ENCODE data around the gene HNRNPA3.

The HNRNPA3 gene

DNA sequence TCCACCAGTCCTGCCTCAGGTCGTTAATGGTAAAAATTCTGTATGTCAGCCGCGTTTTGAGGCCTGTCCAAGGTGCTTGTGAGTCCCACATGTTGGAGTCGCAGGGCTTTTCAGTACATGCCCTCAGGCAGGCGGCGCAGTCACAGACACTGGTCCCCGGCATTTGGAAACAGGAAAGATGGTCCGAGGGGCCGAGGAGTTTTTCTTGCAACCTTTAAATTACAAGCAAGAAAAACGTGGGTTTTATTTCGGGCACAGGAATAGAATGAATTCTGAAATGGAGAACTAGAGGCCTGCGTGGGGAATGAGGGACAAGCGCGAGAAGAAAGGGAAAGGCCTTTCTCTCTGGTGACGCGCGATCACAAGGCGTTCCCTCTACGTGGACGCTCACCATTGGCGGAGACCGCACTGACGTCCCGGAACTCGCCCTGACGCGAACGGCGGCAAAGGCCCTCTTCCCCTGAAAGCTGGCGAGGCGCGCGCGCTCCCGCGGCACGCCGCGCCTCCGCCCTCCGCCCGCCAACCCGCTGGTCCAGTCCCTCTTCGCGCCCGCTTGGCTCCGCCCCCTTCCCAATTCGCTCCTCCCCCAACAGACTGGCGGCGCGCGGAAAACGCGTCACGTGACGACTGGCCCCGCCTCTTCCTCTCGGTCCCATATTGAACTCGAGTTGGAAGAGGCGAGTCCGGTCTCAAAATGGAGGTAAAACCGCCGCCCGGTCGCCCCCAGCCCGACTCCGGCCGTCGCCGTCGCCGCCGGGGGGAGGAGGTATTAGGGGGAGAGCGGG lies at the start of gene HNRNPA3:
HNRNPA3 (plus strand) TSS at position 689 of the 785 bp plus-strand sequence; CDS start at position 695, 6 bp downstream.
- Mint-ChIP-seq H3K4me3 (peak within 1 kb of the TSS; percentile 94), H3K9me3 (no peaks in the 10 kb centered on the region), H3K27me3 (ENCODE audit: low read depth) (peaks cover 2% of the 10 kb centered on the region), H3K4me1 (ENCODE audit: low read depth) (peaks cover 35% of the 10 kb centered on the region), H3K27ac (peak within 1 kb of the TSS; percentile 99), H3K36me3 (ENCODE audit: low read depth) (peaks cover 43% of the 10 kb centered on the region)
- peak; percentile 100 for DNase-seq (ENCODE audit: low spot score)

DNA sequence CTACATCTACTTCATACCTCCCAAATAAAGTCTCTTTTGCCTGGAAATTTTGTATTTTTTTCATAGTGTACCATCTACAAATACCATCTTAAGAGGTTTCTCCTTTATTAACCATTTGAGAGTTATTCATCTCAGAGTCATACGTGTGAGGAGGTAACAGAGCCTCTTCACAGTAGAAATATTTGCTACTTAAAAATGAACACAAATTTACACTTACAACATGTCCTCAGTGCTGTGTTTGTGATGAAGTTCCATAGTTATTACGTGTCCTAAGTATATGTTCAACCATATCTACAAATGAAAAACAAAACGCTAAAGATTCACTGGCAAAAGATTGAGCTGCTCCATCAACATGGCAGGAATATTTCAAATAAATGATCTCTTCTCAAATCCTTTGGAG lies 48.5 kb upstream of the HNRNPA3 start:
- H3K4me1 Mint-ChIP-seq (ENCODE audit: low read depth) = peaks cover 26% of the 10 kb centered on the region
- H3K36me3 Mint-ChIP-seq (ENCODE audit: low read depth) = no peaks in the 10 kb centered on the region
- H3K9me3 Mint-ChIP-seq = no peaks in the 10 kb centered on the region
- no peak overlapping the region for H3K27ac Mint-ChIP-seq
- H3K4me3 Mint-ChIP-seq = no peak overlapping the region
- peaks cover 9% of the 10 kb centered on the region for H3K27me3 Mint-ChIP-seq (ENCODE audit: low read depth)
- no peak for DNase-seq (ENCODE audit: low spot score)

DNA sequence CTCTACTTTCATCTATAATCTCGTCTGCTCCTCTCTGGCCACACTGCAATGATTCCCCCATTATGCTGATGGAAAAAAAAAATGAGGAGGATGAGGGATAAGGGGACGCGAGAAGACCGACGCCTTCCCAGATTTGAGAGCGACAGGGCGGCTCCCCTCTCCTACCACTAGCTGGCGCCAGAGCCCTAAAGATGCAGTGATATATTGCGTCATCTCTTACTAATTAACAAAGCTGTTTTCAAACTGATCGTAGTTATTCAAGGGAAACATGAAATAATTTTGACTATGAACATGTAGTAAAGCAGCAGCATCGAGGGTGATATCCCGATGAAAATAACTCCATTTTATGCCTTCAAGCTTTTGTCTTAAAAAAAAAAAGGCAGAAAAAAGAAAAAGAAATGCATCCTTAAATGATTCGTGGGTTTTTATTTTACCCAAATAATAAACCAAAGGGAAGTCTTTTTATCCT lies 48.0 kb upstream of the HNRNPA3 start:
- no peaks in the 10 kb centered on the region for H3K9me3 Mint-ChIP-seq
- no peaks in the 10 kb centered on the region for H3K36me3 Mint-ChIP-seq (ENCODE audit: low read depth)
- no peak overlapping the region for H3K27ac Mint-ChIP-seq

DNA sequence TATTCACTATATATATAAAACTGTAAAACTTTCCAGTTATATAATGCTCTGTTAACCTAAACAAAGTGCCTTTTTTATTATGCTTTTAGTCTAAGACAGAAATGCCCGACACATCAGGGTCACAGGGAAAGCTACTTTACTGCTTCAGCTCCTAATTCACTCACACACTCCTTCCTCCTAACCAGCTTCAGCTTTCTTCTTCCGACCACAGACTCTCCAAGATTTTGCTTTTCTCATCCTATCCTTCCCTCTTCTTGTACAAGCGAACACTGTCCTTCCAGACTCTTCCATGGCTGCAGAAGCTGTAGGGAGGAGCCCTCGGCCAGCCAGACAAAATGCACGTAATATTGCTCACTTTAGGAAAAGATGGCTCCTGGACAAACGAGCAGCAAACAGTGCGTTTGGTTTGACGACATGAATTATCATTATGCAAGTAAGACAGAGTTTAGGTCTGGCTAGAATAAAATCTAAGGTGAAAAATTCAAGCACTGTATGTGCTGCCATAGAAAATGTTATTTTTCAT lies 47.5 kb upstream of the HNRNPA3 start:
- Mint-ChIP-seq H3K27ac (no peak overlapping the region), H3K36me3 (ENCODE audit: low read depth) (no peaks in the 10 kb centered on the region), H3K4me1 (ENCODE audit: low read depth) (peaks cover 36% of the 10 kb centered on the region), H3K9me3 (no peaks in the 10 kb centered on the region), H3K4me3 (no peak overlapping the region), H3K27me3 (ENCODE audit: low read depth) (peaks cover 9% of the 10 kb centered on the region)
- no peak for DNase-seq (ENCODE audit: low spot score)

More for the DNA sequence above, 48.0 kb upstream of the HNRNPA3 start:
- DNase-seq (ENCODE audit: low spot score) = peak; percentile 61
- Mint-ChIP-seq H3K4me3 (no peak overlapping the region), H3K4me1 (ENCODE audit: low read depth) (peaks cover 31% of the 10 kb centered on the region), H3K27me3 (ENCODE audit: low read depth) (peaks cover 9% of the 10 kb centered on the region)

DNA sequence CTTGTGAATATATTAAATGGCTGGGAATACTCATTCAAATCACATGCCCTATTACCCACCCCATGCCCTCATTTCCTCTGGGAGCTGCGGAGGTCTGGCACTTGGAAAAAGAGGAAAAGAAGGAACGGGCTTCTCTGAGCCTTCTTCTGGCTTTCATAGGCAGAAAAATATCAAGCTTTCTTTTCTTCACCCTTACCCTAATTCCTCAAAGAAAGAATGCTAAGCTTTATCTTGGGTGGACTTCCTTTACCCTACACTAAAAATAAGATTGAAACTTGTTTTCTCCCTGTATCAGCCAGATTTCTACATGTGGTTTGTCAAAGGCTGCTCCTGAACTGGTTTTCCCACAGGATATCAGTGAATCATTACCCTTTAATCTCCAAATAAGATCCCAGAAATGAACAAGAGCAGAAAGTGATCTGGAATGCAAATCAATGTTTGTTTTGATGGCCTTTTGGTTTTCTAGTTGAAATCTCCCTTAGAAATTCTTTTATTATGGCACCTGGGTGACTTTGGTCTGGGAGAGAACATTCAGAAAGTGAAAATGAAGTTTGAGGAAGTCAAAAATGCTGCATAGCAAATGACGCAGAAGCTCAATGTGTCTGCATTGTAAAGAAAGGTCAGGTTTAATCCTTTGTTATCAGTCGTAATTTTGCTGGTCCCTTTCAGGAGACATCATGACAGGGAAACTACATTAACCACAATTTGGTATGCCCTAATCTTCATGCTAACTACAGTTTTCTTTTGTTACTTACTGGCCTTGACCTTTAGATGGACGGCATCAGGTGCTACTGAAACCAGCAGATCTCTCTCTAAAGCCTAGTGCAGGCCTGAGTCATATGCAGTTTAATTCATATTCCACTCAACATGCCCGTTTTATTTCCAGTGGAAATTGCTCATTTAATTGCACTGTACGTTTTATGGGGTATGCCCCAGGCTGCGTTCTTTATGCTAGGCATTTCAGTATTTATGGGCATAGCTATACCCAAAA lies 46.6 kb upstream of the HNRNPA3 start:
- H3K4me1 Mint-ChIP-seq (ENCODE audit: low read depth) = peaks cover 38% of the 10 kb centered on the region
- H3K27me3 Mint-ChIP-seq (ENCODE audit: low read depth) = peaks cover 5% of the 10 kb centered on the region
- peak; percentile 21 for DNase-seq (ENCODE audit: low spot score)
- H3K4me3 Mint-ChIP-seq = no peak overlapping the region
- H3K36me3 Mint-ChIP-seq (ENCODE audit: low read depth) = no peaks in the 10 kb centered on the region
- peak overlapping the region; percentile 79 for H3K27ac Mint-ChIP-seq
- H3K9me3 Mint-ChIP-seq = no peaks in the 10 kb centered on the region

DNA sequence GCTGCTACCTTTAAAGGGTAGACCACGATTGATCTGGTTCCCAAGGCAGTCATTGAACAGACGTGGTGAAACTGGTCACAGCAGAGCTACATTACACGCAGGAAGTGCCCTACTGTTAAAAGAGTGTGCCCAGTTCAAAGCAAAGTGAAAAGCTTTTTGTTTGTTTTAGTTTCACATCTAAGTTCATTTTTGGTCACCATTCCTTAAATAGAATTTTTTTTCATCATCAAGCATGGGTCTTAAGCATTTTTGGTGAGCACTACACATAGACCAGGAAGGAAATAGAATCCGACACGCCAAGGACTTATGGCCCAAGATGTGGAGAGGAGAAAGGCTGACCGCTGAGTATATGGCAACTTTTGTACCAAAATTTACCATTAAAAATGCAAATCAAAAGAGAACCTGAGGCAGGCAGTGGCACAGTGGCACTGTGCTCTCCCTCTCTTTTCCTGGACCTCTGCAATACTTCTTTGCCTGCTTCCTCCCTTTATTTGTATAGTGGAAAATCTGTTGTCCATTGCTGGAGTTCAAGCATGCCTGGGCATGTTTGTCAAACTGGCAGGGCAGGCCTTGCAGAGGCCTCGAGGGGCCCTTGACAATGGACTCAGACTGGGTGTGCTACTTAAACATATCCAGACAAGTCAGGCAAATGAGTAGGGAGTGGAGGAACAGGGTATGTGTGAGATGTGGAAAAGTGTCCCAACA lies 42.6 kb upstream of the HNRNPA3 start:
- Mint-ChIP-seq H3K36me3 (ENCODE audit: low read depth) (no peaks in the 10 kb centered on the region), H3K9me3 (no peaks in the 10 kb centered on the region), H3K27me3 (ENCODE audit: low read depth) (peaks cover 6% of the 10 kb centered on the region), H3K4me1 (ENCODE audit: low read depth) (peaks cover 38% of the 10 kb centered on the region), H3K4me3 (no peak overlapping the region), H3K27ac (peak overlapping the region; percentile 27)
- no peak for DNase-seq (ENCODE audit: low spot score)

DNA sequence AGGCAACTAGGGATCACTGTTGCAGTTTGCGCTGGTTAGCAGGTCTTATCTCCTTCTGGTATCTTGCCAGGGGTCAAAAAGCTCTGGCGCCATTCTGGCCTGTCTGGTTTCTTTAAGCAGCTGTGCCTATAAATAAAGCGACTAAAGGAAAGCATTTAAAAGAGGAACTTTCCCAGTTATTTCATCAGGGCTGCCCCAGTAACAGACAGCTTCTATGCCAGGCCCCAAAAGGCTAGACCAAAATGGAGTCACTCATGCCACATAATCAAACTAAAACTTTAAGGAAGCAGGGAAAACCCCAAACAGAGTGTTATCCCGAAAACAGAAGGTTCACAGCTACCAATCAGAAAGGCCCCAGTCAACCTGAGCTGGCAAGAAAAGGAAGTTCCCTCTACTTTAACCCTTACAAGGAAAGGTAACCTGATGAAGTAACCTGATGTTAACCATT lies 41.2 kb upstream of the HNRNPA3 start:
- peaks cover 33% of the 10 kb centered on the region for H3K4me1 Mint-ChIP-seq (ENCODE audit: low read depth)
- H3K27ac Mint-ChIP-seq = no peak overlapping the region
- no peak for DNase-seq (ENCODE audit: low spot score)
- H3K27me3 Mint-ChIP-seq (ENCODE audit: low read depth) = peaks cover 15% of the 10 kb centered on the region
- H3K4me3 Mint-ChIP-seq = no peak overlapping the region
- H3K36me3 Mint-ChIP-seq (ENCODE audit: low read depth) = no peaks in the 10 kb centered on the region
- H3K9me3 Mint-ChIP-seq = no peaks in the 10 kb centered on the region

DNA sequence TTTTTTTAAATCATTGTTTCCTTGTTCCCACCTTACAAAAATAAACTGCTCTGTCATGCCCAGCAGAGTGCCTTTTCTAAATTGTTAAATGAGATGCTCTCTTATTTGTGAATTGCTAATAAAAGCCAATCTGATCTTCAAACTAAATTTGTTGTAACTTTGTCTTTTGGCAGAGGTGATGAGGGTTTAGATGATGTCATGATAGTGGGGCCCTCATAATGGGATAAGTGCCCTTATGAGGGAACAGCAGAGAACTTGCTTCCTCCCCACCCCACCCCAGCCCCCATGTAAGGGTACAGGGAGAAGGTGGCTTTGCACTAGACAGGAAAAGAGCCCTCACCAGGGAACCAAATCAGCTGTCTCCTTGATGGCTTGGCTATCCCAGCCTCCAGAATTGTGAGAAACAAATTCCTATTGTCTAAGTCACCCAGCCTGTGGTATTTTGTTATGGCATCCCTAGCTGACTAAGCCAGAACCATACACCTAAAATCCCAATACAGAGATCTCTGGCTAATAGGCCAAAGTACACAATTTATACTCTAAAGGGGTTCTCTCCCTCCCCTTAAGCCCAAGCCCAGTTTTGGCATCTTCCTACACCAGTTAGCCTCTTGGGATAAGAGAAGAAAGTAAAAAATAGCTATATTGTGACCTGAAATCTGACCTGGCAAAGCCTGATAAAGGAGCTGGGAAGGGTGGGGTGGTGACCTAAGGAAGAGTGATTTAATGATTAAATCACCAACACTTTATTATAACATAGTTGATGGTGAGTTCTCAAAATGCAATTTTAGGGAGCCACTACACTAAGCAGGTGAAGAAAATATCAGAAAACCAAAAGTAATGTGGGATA lies 40.3 kb upstream of the HNRNPA3 start:
- H3K36me3 Mint-ChIP-seq (ENCODE audit: low read depth) = no peaks in the 10 kb centered on the region

DNA sequence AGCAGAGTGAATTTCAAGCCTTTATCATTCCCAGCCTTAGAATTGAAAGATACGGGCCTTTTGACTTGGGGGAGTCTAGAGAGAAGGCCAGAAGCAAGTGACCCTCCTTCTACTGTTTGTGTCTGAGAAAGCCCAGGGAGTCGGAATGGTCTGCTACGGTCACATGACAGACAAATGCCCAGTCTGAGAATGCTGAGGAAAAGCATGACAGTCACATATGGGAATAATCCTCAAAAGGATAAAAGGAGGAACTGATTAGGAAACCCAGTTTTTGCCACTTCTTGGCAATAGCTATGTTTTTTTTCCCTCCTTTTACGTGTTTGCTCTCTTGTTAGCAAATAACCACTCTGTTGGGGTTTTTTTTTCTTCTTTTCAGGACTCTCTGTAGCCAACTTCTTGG lies 38.1 kb upstream of the HNRNPA3 start:
- Mint-ChIP-seq H3K4me1 (ENCODE audit: low read depth) (peaks cover 12% of the 10 kb centered on the region), H3K27ac (no peak overlapping the region), H3K9me3 (no peaks in the 10 kb centered on the region), H3K27me3 (ENCODE audit: low read depth) (peaks cover 19% of the 10 kb centered on the region), H3K36me3 (ENCODE audit: low read depth) (no peaks in the 10 kb centered on the region), H3K4me3 (no peak overlapping the region)
- DNase-seq (ENCODE audit: low spot score) = no peak

More for the DNA sequence above, 40.3 kb upstream of the HNRNPA3 start:
- peak overlapping the region; percentile 9 for H3K27ac Mint-ChIP-seq
- peaks cover 15% of the 10 kb centered on the region for H3K27me3 Mint-ChIP-seq (ENCODE audit: low read depth)
- no peaks in the 10 kb centered on the region for H3K9me3 Mint-ChIP-seq
- H3K4me3 Mint-ChIP-seq = no peak overlapping the region
- peaks cover 28% of the 10 kb centered on the region for H3K4me1 Mint-ChIP-seq (ENCODE audit: low read depth)
- DNase-seq (ENCODE audit: low spot score) = no peak

DNA sequence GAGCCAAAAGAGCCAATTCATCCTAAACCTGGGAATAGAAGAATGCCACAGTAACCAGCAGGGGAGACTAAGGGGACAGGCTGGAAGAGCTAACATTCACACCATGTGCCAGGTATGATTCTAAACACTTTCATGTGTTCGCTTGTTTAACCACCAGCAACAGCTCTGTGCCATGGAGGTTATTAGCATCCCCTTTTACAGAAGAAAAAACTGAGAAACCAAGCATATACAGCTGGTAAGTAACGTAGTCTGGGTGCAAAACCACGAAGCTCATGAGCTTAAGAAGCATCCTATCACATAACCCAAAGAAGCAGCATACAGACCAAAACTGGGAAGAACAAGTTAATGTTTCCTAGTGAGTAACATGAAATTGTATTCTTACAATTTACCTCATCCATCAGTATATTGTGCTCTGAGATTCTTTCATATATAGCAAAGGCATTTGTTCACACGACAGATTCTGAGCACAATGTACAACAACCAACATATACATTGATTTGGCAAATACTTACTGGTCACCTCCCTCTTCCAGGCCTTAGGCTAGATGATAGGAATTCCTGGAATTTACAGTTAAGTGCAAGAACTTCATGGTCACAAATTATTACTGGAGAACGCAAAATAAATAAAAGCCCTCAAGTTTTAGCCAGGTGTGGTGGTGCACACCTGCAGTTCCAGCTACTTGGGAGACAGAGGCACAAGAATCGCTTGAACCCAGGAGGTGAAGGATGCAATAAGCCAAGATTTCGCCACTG lies 36.5 kb upstream of the HNRNPA3 start:
- Mint-ChIP-seq H3K27me3 (ENCODE audit: low read depth) (peaks cover 24% of the 10 kb centered on the region), H3K9me3 (no peaks in the 10 kb centered on the region), H3K36me3 (ENCODE audit: low read depth) (no peaks in the 10 kb centered on the region), H3K4me1 (ENCODE audit: low read depth) (peaks cover 3% of the 10 kb centered on the region), H3K27ac (no peak overlapping the region), H3K4me3 (no peak overlapping the region)
- no peak for DNase-seq (ENCODE audit: low spot score)

DNA sequence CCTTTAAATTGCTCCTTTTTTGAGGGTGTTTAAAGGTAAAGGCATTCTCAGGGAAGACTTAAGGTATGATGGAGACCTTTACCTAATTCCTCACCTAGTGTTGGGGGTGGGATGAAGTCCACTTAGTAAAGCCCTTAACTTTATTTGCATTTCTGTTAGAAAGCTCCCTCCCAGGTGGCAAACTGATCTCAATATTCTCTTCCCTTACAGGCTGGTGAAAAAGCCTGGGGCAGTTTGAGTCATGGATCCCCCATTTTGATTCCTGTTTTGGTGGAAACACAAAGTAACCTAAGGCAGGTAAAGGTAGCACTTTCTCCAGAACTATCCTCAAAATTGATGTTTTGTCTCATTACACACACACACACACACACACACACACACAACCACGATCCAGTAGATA lies 33.8 kb upstream of the HNRNPA3 start:
- Mint-ChIP-seq H3K4me3 (no peak overlapping the region), H3K9me3 (no peaks in the 10 kb centered on the region), H3K4me1 (ENCODE audit: low read depth) (peaks cover 2% of the 10 kb centered on the region), H3K27me3 (ENCODE audit: low read depth) (peaks cover 39% of the 10 kb centered on the region), H3K27ac (no peak overlapping the region), H3K36me3 (ENCODE audit: low read depth) (no peaks in the 10 kb centered on the region)
- DNase-seq (ENCODE audit: low spot score) = no peak

DNA sequence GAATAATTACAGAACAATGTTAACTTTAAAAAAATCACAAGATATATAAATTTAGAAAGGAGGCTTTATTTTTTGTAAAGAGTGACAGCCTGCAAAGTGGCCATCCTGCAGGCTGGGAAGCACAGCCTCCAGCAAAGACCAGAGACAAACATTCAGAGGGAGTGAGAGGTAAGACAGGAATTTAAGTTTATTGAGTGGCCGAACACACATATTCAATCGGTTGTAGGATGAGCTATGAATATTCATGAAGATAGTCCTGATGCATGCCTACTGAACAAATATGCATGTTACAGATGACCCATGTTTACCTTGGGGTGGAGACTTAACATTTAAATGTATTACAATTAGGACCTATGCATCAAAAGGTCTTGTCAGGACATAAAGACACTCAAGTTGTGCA lies 33.4 kb upstream of the HNRNPA3 start:
- H3K27me3 Mint-ChIP-seq (ENCODE audit: low read depth) = peaks cover 38% of the 10 kb centered on the region
- H3K4me3 Mint-ChIP-seq = no peak overlapping the region
- no peak overlapping the region for H3K27ac Mint-ChIP-seq
- H3K36me3 Mint-ChIP-seq (ENCODE audit: low read depth) = no peaks in the 10 kb centered on the region
- H3K9me3 Mint-ChIP-seq = no peaks in the 10 kb centered on the region
- DNase-seq (ENCODE audit: low spot score) = no peak
- H3K4me1 Mint-ChIP-seq (ENCODE audit: low read depth) = peaks cover 2% of the 10 kb centered on the region

All from T-helper 2 cell treated with Interferon-gamma antibody and Interleukin-4, amounts not matched to agents 5 μg/mL and 100 μg/mL, for 36 hours (primary cell).